ENCODE data around the gene WNT10A. TPM values are rescaled to one million over a fixed set of nuclear protein-coding genes. Genes with fewer than 3 reads are reported as not detected.

WNT10A gene
- total and polyA plus RNA-seq, 2 donors (not counting 1 experiment from before 2014, with no cell fraction given): 15.2 to 36.6 TPM

DNA sequence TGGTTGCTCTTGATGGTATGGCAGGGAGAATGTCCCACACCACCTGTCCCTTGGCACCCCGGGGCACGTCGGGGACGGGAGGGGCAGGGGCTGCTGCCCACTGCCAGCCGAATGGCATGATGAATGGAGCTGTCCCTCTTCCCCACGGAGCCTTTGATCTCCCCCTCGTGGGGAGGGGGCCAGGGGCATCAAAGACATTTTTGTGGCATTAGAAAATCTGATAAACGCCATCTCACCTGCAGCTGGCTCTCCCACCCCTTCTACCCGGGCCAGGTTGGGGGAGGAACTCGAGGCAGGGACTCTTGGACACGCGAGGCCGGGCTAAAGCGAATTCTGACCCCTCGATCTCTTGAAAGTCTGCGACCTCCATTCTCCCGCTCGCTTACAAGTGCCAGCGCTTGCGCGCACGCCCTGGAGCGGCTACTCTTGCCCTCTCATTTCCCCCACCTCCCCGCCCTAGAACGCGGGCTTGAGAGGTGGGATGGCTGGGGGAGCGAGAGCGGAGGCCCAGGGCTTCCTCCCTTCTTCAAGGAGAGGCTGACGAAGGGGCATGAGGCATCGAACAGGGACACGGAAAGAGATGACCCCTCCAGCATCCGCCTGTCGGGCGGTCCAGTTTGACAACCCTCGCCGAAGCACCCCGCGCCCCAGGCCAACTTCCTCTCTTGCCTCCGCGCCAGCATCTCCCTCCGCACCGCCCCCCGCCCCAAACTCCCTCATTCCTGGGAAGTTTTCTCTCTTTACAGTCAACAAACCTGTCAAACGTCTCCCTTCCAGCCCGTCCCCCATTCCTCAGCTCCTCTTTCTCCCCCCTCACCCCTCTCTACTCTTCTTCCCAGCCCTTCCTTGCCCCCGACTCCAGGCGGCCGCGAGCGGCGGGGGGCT lies 21.7 kb upstream of the WNT10A start:
- ATAC-seq (ENCODE audit: low read depth) (no peak), DNase-seq (peak; percentile 39)
- intact Hi-C loops (cut with micrococcal nuclease): no loop called here
- POLR2A ChIA-PET: interaction anchor here (1.3 kb wide), 1 partner anchor 11 kb away, joined by 3 read pairs; no protein-coding TSS in a partner anchor
- Histone ChIP-seq H3K27me3 (replicated peaks in 1 of 4; ENCODE audit: control extremely low read depth in 1 of 4, control insufficient read depth in 3 of 4, insufficient read depth in 4 of 4, low read length in 3 of 4) (peaks cover 0 to 88% (median 51%) of the 10 kb centered on the region in 4 experiments), H4K20me1 (ENCODE audit: control insufficient read depth, insufficient read depth, low read length, poor library complexity, severe bottlenecking) (no peaks in the 10 kb centered on the region), H3K36me3 (replicated peaks in 1 of 2; ENCODE audit: control extremely low read depth in 1 of 2, control insufficient read depth in 1 of 2, extremely low read depth in 1 of 2, insufficient read depth in 2 of 2, low read length in 1 of 2) (no peaks in the 10 kb centered on the region), H3K27ac (ENCODE audit: low read length in 2 of 2) (no peak overlapping the region), H3K9ac (ENCODE audit: low read length) (peak overlapping the region; percentile 37), H2AFZ (ENCODE audit: insufficient read depth, low read depth, low read length, poor library complexity, severe bottlenecking) (peak overlapping the region; percentile 26), H3K4me1 (ENCODE audit: control insufficient read depth in 2 of 2, insufficient read depth in 2 of 2, low read length in 2 of 2) (peaks cover 23 to 36% of the 10 kb centered on the region in 2 donors), H3K9me3 (ENCODE audit: control extremely low read depth in 1 of 3, control insufficient read depth in 2 of 3, insufficient read depth in 1 of 3, low read length in 2 of 3) (peaks cover 0 to 17% (median 0%) of the 10 kb centered on the region in 3 donors), H3K79me2 (ENCODE audit: control insufficient read depth, insufficient read depth, low read length) (no peaks in the 10 kb centered on the region), H3K4me2 (replicated peaks; ENCODE audit: low read depth, low read length, poor library complexity, severe bottlenecking) (peak overlapping the region; percentile 81), H3K4me3 (ENCODE audit: control extremely low read depth in 1 of 5, extremely low read depth in 1 of 5, insufficient read depth in 1 of 5, low read depth in 2 of 5, low read length in 4 of 5) (peak overlapping the region in 3 of 5 experiments; percentile 11 to 49 (median 30))
- peaks cover 21% of the 10 kb centered on the region for H3K4me1 Mint-ChIP-seq
- TF ChIP-seq, protein P1, sequence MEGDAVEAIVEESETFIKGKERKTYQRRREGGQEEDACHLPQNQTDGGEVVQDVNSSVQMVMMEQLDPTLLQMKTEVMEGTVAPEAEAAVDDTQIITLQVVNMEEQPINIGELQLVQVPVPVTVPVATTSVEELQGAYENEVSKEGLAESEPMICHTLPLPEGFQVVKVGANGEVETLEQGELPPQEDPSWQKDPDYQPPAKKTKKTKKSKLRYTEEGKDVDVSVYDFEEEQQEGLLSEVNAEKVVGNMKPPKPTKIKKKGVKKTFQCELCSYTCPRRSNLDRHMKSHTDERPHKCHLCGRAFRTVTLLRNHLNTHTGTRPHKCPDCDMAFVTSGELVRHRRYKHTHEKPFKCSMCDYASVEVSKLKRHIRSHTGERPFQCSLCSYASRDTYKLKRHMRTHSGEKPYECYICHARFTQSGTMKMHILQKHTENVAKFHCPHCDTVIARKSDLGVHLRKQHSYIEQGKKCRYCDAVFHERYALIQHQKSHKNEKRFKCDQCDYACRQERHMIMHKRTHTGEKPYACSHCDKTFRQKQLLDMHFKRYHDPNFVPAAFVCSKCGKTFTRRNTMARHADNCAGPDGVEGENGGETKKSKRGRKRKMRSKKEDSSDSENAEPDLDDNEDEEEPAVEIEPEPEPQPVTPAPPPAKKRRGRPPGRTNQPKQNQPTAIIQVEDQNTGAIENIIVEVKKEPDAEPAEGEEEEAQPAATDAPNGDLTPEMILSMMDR (IDR thresholded peaks at IDR 0.05): no peak
- TF ChIP-seq EZH2 (IDR thresholded peaks at IDR 0.05; ENCODE audit: borderline replicate concordance, insufficient read depth, low read depth, low read length, poor library complexity, severe bottlenecking): peak; percentile 88
- CTCF ChIA-PET: interaction anchor here (1.1 to 10.3 kb wide), 4 partner anchors 11 to 40 kb away, joined by 3 to 129 read pairs (median 15); partner anchors contain the start of gene WNT10A
- H3K27ac Mint-ChIP-seq: no peak overlapping the region
- no peaks in the 10 kb centered on the region for H3K9me3 Mint-ChIP-seq (ENCODE audit: insufficient read depth)
- WGBS (ENCODE audit: insufficient coverage): 6% methylated on average over 39 of the region's 51 CpGs
- H3K27me3 Mint-ChIP-seq: peaks cover 82% of the 10 kb centered on the region
- peak overlapping the region; percentile 74 for H3K4me3 Mint-ChIP-seq
